NCI-H1092 treated with DMSO at 0.1 percent for 48 hours (cell line): ENCODE data around the gene GMPPB.
A peak's percentile ranks its signal among the peaks of the same experiment; 100 is the strongest.

Experiments used
- DNase-seq: peaks from one replicate; lab custom pipeline; 2025; lab: John Stamatoyannopoulos, UW

The GMPPB gene

DNA sequence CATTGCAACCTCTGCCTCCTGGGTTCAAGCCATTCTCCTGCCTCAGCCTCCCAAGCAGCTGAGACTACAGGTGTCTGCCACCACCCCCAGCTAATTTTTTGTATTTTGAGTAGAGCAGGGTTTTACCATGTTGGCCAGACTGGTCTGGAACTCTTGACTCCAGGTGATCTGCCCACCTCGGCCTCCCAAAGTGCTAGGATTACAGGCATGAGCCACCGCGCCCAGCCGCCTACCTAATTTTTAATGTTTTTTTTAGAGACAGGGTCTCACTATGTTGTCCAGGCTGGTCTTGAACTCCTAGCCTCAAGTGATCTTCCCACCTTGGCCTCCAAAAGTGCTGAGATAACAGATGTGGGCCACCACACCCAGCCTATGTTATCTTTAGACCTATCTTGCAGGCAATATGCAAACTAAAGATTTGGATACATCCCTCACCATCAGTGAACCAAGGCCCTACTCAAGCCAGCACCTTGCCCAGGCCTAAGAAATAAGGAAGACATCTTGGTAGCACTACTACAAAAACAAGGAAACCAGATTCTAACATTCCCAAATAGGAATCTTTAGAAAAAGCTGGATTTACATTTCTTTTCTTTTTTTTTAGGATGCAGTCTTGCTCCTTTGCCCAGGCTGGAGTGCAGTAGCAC lies 6.3 kb upstream of the GMPPB start:
- DNase-seq = no peak

DNA sequence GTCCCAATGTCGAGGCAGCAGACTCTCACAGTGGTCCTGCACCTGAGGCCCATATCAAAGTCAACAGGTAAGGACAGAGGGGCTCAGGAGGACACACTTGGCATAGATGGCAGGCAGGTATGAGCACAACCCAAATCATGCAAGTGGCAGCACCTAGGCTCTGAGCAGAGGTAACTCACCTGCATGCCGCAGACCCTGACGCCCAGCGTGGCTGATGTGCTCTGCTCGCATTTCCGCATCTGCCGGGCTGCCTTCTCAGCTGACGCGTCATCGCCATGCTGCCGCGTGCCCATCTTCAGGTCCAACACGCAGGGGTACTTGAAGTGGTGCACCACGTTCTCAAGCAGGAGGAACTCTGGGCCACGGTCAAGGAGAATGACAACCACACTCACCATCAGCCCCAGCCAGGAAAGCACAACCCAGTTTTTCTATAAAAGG lies 4.2 kb upstream of the GMPPB start:
- DNase-seq = no peak

DNA sequence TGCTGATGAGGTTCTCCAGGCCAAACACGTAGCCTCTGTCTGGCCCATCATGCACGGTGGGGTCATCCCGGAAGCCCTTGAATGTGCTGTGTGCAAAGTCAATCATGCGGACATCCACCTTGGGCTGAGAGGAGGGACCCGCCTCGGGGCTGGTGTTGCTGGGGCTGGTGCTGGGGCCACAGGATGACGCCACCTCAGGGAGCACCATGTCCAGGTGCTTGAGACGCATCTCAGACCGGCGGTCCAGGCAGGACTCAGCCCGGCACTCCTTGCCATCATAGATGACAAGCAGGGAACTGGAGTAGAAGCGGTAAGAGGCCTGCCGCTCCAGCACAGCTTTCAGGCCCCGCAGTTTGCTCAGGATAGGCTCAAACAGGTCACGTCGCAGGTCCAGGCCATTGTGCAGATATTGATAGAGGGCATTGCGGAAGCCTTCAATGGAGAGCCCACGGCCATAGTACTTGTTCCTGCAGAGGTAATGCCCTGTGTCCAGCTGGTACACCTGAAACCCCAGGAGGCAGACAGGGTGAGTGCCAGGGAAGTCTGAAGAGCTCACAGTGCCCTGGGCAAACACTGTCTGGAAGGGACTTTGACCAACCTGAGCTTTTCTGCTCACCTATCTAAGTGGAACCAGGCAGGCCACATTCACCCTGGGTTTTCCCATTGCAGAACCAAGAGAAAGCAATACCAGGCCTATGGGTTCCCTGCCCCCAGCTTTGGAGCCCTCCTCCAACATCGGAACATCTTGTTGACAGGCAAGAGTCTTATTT lies 3.6 kb upstream of the GMPPB start:
- DNase-seq = no peak

DNA sequence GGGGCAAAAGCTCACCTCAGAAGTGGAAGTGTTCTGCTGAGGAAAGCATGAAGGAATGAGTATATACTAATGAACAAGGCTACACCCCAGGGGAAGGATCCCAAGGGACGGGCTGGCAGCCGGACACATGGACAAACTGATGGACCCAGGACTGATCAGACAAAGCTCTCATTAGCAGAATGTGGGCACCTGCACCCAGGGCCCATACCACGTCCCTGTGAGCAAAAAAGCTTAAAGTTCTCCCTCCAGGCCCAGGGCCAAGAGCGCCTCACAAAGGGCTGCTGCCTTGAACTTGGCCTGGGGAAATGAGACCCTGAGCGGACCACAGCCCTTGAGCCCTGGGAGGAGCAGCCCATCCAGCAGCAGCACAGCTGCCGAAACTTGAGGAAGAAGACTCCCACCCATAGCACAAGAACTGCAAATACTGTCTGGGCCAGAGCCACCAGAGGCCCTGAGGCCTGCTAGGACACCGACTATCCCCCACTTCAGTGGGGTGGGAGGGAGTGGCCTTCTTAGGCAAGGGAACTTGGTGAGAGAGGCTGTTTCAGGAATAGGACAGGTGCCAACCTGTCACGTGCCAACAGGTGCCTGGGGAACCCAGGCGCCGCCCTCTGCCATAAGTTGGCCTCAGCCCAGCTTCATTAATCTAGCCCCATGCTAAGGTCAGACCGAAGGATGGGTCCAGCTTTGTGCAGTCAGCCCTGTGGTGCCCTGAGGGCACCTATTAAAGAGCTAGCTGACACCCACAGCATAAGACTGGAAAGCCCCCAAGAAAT lies 2.3 kb upstream of the GMPPB start:
- DNase-seq = no peak

DNA sequence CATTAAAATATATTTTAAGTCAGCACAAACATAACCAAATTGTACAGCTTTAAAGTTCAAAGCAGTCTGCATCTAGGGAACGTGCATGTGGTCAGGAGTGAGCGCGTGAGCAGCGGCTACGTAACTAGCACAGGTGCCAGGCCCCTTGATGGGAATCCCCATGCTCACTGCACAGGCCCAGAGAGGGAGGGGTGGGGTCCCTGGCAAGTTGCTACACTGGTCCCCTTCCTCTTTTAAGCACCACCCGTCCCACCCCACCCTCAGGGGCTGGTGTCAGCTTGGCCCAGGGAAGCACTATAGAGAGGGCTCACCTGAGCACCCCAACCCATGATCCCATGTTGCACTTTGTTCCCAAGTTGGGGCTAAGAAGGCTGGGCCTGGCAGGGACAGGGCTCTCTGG lies 835 bp upstream of the GMPPB start:
- DNase-seq = no peak

DNA sequence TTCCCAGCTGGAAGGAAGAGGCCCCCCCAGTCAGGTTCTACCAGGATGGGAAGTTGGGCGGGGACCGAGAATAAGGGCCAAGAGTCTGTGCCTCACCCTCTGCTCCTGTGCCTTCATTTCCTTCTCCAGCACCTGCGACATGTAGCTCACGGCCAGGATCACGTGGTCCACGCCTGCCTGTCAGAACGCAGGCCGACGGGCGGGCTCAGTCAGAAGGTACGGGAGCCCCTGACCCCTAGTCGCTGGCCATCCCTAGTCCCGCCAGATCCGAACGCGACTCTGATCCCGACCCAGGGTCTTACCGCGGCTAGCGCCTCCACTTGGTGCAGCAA lies 489 bp downstream of the GMPPB start:
- DNase-seq = no peak

DNA sequence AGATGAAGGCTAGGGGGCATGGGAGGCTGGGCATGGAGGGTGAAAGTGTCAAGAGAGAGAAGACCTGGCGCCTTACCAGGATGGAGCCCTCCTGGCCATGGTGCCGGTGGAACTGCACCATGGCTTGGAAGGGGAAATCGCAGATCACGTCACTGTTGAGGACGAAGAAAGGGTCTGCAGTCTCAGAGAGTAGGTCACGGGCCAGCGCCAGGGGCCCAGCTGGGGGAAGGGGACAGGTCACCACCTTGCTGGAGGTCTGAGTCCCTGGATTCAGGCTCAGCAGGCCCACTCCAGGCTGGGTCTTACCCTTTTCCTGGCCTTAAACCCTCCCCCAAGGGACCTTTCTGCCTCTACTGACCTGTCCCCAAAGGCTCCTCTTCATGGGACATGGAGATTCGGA lies 855 bp downstream of the GMPPB start:
- DNase-seq = no peak

DNA sequence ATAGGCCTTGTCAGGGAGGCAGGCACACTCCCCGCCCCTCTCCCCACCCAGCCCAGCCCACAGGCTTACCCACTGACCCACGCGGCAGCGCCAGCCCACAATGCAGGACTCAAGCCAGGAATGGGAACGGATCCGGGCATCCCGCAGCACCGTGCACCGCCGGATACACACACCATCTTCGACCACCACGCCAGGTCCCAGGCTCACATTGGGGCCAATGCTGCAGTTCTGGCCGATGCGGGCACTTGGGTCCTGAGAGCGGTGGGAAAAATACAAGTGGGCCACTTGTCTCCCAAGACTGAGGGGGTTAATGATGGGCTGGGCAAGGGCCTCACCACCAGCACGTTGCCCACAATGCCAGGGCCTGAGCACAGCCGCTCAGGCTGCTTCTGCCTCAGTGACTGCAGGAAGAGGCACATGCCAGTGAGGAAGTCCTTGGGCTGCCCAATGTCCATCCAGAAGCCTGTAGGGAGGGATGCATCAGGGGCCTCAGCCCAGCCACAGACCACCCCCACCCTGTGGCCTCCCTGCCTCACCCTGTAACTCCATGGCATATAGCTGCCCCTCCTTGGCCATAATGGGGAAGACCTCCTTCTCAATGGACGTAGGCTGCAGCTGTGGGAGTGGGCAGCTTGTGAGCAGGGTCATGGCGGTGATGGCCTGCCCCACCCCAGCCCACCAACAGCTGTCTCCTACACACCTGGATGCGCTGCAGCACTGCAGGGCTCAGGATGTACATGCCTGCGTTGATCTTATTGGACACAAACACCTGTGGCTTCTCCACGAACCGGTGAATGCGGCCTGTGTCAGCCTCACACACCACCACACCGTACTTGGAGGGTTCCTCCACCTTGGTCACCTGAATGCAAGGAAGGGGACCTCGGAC lies 1.6 kb downstream of the GMPPB start:
- DNase-seq = no peak

DNA sequence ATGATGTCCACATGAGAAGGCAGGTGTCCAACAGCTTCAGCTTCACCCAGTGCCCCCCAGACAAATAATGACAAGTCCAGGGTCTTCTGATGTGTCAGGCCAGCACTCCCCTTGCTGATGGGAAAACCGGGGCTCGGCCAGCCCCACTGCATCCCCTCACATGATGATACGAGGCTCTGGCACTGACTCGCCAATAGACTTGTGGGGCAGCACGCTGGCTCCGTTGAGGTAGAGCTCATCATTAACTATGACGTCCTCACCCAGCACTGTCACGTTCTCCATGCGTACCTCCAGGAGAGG lies 2.2 kb downstream of the GMPPB start:
- DNase-seq = no peak

DNA sequence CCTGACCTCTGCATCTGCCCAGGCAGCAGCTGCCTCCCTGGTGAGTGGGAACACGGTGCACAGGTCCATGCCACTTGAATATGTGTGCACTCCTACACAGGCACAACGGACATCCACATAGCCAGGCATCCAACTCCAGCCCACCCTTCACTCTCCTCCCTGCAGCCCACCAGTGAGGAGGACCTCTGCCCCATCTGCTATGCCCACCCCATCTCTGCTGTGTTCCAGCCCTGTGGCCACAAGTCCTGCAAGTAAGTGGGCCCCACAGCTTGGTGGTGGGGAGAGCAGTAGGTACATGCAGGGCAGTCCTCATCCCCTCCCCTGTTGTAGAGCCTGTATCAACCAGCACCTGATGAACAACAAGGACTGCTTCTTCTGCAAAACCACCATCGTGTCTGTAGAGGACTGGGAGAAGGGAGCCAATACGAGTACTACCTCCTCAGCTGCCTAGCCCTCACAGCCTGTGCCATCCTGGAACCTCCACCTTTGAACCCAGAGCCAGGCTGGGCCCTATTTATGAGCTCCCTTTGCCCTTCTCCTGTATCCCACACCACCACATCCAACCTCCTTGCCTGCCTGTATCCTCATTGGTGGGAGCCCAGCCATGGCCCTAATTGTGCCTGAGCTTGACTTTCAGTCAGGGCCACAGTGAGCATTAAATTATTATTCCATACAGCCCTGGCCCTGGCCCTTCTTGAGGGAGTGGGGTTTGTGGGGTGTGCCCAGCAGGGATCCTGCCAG lies 2.7 kb downstream of the GMPPB start:
- DNase-seq = no peak

DNA sequence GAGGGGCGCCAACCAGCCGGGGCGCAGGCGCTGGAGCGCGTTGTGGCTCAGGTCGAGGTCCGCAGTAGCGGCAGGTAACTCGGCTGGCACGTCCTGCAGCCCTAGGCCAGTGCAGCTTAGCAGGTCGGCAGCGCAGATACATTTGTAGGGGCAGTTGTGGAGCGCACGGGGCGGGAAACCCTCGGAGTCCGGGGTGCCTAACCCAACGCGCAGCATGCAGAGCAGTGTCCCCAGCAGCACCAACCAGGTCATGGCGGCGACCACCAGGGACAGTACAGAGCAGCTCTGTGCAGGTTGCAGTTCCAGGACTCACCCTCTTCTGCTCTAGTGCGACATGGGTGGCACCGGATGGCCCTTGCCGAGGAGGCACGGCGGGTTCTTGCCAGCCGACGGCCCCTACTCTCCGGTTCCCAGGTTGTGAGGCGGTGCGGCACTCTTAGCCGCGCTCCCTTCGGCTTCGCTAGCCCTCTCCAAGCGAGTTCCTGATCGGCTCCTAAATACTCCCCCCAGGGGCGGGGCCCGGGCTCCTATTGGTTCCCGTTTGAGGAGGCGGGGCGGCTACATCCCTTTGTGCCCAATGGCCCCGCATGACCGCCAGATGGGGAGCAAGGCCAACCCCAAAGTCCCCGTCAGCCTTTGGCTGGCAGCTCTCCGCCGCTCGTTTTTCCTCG lies 4.4 kb downstream of the GMPPB start, which contains the start of gene AMIGO3:
AMIGO3 (minus strand) TSS at position 471 of the 671 bp plus-strand sequence; CDS start at position 252, 219 bp downstream.
- DNase-seq = peak; percentile 80

DNA sequence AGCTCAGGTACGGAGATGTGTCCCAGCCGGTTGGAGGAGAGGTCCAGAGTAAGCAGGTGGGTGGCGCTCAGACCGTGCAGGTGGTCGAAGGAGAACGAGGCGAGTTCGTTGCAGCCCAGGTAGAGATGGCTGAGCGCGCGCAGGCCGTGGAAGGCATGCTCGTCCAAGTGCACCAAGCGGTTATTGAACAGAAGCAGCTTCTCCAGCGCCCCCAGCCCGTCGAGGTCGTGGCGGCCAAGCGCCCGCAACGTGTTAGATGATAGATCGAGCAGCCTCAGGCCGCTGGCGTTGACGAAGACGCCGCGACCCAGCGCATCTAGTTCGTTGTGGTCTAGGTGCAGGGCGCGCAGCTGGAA lies 4.9 kb downstream of the GMPPB start:
- no peak for DNase-seq

DNA sequence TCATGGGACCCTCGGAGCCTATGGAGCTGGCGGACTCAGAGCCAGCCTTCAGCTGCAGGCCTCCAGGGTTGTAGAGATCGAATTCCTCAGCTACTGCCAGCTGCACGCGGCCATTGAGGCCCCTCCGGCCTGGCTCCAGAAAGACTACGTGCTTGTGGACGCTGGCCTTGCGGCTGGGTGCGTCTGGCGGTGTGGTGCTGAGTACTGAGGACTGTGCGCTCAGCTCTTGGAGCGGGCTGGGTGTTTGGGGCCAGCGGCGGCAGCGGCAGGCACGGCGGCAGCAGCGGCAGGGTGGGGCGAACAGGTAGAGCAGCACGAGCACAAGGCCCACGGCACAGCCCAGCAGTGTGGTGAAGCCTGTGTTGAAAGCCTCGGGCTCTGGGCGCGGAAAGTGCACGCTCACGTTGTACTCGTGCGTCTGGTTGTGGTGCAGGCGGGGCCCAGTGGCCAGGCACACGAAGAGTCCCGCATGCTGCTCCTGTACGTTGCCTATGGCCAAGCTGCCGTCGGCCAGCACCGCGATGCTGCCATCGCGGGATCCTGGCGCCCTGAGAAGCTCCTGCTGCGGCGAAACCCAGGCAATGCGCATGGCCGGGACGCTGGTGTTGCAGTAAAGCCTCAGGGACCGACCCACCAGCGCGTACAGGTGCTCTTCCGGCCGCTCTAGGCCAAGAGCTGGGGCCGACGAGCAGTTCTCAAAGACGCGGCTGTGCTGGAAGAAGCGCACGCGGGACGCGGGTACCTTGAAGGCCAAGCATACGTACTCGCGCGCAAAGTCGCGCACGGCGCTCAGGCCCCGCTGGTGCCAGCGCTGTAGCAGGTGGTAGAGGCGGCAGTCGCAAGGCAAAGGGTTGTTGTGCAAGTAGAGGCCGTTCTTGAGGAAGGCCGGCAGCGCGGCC lies 5.5 kb downstream of the GMPPB start:
- no peak for DNase-seq

DNA sequence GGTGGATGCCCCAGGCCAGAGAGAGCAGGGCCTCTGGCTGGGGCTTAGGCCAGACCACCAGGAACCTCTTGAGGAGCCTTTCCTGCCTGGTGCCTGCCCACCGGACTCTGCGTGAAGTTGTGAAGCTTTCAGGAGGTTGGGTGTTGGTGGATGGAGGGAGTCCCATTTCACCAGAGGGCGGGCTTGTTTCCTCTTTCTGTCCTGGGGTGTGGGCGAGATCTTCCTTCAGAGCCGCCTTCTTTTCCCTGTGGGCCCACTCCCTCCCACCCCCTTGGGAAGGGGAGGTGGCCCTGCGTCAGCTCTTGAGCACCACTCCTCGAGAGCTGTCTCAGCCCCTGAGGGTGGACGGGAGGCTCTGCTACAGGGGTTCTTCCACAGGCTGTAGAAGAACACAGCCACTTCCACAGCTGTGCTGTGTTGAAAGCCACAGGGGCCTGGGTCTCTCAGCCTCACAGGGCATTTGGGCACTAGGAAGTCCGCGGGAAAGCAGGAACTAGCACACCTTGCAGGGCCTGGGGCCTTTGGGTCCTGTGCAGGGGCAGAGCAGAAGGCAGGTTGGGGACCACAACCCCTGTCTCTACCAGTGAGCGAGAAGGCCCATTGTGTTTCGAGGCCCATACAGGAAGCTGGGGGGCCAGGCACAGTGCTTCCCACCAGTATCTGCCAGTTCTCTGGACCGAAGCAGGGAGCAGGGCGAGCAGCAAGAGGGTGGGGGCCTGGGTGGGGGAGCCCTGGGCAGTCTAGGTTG lies 6.4 kb downstream of the GMPPB start:
- DNase-seq = no peak

DNA sequence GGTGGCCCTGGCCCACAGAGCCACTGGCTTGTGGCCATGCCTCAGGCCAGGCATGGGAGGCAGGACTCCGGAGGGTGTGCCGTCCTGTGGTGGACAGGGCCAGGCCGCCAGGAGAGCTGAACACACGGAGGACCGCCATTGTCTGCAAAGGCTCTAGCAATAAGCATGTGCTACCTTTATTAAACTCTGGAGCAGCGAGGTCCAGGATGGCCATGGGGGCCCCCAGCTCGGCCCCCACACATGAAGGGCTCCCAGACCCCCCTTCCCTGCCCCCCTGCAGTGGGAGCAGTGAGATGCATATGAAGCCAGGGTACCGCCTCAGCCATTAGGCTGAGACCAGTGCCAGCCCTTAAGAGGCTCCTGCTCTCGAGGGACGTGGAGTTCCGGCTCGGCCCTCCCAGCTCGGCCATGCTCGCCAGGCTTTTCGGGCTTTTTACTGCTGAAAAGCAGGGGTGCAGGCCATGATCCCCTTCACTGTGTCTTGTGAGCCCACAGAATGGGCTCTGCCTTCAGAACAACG lies 7.0 kb downstream of the GMPPB start:
- no peak for DNase-seq

DNA sequence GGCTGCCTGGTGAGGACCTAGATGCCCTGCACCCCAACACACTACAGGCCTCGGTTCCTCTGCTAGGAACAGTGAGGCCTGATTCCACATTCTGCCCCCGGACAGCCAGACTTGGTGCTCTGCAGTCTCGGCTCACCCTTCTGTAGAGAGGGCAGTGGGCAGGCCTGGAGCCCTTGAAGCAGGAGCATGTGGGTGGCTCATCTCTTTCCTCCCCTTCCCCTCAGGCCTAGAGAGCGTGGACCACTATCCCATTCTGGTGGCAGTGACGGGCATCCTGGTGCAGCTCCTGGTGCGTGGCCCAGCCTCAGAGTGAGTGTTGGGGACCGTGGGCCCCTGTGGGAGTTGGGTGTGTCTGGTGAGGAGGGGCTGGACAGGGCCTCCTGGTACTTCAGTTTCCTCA lies 7.6 kb downstream of the GMPPB start:
- no peak for DNase-seq

DNA sequence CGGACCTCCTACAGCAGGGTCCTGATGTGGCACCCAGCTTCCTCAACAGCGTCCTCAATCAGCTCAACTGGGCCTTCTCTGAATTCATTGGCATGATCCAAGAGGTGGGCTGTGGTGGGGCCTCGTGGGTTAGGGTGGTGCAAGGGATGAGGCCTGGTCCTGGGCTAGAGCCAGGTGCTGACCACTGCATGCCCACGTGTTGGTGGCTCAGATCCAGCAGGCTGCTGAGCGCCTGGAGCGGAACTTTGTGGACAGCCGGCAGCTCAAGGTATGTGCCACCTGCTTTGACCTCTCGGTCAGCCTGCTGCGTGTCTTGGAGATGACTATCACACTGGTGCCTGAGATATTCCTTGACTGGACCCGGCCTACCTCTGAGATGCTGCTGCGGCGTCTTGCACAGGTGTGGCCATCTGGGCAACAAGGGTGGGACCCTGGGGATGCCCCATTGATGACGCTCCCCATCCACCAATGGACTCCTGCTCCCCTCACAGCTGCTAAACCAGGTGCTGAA lies 8.1 kb downstream of the GMPPB start:
- no peak for DNase-seq

DNA sequence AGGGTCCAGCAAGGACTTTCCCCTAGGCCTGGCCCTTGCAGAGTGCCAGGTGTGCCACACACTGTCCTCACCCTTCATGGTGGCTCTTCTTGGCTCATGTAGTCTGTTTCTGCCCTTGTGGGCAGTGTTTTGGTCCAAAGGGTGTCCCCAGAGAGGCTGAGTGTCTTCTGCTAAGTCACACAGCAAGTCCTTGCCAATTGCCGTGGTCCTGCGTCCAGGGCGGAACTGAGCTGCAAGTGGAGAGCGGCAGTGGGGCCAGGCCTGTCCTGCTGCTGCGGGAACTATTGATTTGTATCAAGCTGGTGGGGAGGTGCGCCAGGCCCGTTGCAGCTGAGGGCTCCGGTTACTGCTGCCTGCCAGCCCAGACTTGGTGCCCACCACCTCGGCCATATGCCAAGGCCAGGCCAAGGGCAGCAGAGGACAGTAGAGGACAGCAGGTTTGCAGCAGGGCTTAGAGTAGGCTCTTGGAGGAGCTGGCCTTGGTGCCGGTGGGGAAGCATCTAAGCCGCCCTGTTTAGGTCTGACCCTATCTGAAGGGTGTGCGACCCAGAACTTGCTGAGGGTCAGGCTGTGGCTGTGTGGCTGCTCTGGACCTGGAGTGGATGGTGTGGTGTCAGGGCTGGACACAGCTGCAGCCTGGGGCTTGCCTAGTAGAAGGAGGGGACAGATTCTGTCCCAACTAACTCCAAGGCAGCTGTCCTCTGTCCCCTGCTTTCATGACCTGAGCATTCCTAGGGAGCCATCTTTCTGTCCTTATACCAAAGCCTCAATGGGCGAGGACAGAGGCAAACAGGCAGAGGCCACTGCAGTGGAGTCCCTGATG lies 8.8 kb downstream of the GMPPB start:
- DNase-seq = no peak
